Stimulated activated CD4-positive, alpha-beta T cell treated with anti-CD3 and anti-CD28 coated beads, Interleukin-1b, Interleukin-23, amount 100 ng/mL, for 24 hours (primary cell): ENCODE results near the gene IMMP1L.

Source experiments
- DNase-seq, 4 experiments: peaks; one replicate each; pipeline ENCODE4 v3.0.0-alpha.2; 2020; ENCODE audit warnings: low read depth in 4 of 4, low spot score in 1 of 4

IMMP1L gene

DNA sequence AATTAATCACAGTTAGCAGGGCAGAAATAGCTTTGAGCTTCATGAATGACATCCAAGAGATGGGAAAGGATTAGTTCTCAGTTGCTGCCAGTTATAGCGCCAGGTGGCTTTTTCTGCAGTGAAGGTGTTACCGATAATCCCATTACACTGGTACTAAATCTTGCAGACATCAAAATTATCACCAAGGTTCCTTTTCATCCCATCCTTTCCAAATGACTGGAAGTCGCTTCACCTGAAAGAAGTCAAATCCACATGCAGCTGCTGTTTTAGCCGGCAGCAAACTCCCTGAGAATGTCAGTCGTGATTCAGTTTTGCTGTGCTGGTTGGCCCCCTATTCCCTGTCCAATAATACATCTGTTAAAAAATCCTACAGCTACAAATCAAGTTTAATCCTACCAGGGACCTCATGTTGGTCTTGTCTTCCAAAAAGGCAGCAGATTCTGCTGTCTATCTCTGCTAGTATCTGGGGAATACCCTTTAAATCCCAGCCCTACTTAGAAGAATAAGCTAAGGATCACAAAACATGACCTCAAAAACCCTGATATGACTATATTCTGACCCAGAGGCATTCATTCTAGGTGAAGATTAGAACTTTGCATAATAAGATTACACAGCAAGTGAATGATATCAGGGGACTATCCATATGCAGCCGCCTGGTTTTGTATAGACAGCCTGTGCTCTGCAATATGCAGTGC, 31.7 kb downstream of the IMMP1L start:
- DNase-seq, result no peak

DNA sequence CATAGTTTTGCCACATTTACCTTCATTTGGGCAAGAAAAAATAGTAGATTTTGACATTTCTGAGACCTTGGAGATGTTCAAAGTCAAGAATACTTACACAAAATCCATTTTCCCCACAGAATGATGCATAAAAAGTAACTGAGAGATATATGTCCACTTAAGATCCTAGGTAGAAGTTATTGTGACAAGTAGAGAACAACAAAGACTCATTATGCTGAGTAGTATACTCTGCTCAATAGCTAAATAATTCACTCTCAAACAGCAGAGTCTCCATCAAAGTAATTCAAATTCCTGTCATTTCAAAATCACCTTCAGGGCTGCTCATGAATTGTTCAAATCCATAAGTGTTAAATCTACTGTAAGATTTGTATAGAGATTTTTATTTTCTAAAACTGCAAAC, 35.3 kb downstream of the IMMP1L start:
- no peak for DNase-seq

DNA sequence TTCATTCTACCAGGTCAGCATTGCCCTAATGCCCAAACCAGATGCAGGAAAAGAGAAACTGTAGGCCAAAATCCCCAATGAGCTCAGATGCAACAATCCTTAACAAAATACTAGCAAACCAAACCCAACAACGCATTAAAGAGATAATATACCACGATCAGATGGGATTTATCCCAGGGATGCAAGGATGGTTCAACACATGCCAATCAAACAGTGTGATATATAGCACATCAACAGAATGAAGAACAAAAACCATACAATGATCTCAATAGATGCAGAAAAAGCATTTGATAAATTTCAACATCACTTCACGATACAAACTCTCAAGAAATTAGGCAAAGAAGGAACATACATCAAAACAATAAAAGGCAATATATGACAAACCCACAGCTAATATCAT, 45.0 kb downstream of the IMMP1L start:
- DNase-seq, result no peak

DNA sequence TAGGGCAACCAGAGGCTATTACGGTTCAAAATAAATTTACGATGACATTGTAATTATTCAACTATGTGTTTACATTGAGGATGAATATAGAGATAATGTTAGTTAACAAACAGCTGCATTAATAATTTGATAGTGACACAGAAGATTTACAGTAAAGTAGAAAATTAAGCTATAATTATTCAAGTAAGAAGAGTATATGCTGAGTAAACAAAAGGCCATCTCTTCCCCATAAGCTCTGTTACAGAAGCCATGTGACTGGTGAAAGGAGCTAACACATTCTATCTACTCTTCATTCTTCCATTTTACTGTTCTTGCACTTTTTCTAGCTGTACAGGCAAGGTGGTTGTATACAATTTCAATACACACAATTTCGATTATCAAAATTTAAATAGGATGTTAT, 54.2 kb downstream of the IMMP1L start:
- no peak for DNase-seq

DNA sequence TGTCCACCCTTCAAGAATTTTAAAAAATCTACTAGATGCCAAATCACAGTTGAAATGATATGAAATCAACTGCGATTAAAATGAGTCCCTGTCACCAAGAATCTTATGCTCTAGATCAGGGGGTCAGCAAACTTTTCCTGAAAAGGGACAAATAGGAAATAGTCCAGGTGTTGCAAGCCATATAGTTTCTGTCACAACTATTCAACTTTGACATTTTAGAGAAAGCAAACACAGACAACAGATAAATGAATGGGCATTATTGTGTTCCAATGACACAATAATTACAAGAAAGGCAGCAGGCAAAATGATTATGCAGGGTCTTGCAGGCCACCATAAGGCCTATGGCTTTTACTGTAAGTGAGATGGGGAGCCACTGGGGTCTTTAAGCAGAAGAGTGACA, 58.6 kb downstream of the IMMP1L start:
- DNase-seq, result no peak

DNA sequence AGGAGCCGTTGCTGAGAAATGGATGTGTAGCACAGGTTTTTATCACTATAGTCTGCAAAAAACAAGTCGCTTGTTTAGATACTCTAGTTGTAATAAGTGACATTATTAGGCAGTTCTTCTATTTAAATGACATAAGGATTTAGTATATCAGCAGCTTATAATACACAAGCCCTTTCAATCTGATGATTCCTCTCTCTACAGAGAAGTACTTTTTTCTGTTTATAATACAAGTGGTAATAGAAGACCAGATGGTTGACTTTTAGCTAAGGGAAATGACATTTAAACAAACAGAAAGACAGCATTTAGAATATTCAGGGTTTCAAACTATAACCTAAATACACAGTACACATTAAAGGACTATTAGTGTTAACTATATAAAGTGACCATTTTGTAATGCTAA, 60.4 kb downstream of the IMMP1L start:
- no peak for DNase-seq

DNA sequence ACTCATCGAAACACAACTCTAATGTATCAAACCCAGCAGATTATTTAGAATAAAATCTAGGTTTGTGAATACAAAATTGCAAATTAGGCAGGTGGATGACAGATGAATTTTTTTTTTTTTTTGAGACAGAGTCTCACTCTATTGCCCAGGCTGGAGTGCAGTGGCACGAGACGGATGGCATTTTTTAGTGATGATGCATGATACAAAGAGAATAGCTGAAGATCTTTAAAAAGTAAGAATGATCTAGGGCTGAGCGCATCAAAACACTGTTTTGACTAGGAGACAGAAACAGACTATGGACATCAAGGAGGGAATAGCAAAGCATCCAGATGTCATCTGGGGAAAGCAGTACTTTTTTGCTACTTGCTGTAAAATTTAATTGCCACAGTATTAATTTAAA, 63.8 kb downstream of the IMMP1L start:
- DNase-seq, result no peak

DNA sequence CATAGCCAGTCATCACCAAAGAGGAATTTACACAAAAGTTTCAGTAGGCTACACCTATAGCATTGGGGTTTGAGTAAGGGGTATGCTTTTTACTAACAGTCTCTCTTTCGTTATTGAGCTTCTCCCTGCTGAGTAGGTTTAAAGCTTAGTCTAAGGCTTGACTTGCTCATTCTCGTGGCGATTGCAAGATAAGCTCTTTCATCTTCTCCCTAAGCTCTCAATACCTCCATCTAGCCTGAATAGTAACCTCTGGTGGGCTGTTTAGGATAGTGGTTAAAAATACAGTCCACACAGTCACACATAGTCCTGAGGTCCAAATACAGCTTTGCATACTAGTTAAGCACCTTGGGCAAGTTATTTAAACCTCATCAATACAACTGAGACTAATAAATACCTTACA, 65.6 kb downstream of the IMMP1L start:
- no peak for DNase-seq

DNA sequence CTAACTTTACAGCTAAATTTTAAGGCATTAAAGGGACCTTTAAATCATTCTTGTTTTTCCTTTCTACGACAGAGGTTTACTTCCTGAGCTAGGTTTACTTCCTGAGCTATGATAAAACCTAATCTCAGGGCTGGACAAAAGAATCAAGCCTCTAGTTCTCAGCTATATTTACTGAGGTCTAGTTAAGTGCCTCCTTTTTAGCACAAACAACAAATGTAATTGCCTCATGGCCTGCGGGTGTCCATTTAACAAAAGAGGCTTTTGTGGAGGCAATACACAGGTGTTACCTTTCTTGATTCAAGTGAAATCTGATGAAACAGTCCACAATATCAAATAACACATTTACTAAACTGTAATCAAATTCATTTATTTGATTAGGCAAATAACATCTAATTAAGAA, 67.3 kb downstream of the IMMP1L start:
- no peak for DNase-seq

DNA sequence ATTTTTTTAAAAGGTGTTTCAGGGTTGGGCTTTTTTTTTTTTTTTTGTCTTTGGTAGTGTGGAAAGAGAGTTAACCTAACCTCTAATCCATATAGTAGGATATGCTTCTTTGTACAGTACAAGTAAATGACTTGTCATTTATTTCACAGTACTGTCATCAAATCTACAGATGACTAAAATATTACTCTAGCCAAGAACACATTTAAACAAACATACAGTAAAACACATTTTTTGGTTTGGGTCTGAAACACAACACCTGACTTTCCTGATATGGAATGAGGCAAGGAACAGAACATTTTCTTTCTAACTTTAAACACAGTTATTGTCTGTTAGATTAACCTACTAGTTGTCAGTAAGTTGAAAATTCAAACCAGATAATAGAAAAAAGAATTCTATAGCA, 68.1 kb downstream of the IMMP1L start:
- DNase-seq, result no peak

DNA sequence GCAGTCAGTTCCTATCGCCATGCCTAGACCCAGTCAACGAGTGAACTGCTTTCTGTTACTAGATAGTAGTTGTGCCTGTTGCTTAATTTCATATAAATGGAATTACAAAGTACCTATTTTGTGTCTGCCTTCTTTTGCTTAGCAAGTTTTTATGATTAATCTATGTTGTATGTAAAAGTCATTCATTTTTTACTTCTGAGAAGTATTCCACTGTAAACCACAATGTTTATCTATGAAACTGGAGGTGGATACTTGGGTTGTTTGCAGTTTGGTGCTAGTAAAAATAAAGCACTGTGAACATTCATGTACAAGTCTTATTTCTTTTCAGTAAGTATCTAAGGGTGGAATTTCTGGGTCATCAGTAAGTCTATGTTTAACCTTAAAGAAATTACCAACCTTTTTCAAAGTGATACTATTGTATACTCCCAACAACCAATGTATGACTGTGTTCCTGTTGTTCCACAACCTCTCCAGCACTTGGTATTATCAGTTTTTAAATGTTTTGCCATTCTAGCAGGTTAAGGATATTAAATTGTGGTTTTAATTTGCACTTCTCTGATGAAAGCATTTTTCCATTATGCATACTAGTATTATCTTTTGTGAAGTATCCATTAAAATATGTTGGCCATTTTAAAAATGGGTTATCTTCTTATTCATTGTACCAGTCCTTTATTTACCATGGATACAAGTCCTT, 71.5 kb downstream of the IMMP1L start:
- DNase-seq, result no peak

DNA sequence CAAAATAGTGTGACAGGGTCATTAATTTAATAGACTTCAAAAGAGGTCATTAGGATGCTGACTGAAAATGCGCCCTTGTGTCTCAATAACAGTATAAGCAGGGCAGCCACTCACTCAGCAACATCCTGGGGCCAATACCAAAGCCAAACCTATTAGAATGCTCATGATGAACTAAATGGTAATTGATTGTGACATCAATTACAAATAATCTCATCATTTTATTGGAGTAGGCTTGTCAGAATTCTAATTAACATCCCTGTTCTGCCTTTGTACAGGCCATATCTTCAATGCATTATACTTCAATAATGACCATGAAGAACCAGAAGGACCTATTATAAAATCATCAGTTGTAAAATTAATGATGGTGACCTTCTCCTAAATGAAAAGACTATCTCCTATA, 75.6 kb downstream of the IMMP1L start:
- no peak for DNase-seq

DNA sequence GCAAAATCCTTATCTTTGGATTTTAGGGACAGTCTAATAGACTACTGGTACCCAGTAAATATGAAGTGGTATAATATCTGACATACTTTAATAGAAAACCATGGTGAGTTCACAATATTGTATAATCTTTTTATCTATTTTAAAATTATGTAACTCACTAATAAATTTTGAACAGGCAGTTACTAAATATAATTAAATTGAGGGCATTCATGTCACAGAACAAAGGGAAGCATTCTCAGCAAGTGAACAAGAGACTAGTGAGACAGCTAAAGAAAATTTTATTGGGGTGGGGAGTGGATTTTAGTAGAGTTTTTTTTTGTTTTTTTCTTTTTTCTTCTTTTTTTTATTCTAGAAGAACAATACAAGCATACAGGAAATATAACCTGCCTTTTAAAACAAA, 84.8 kb downstream of the IMMP1L start:
- DNase-seq, result no peak

DNA sequence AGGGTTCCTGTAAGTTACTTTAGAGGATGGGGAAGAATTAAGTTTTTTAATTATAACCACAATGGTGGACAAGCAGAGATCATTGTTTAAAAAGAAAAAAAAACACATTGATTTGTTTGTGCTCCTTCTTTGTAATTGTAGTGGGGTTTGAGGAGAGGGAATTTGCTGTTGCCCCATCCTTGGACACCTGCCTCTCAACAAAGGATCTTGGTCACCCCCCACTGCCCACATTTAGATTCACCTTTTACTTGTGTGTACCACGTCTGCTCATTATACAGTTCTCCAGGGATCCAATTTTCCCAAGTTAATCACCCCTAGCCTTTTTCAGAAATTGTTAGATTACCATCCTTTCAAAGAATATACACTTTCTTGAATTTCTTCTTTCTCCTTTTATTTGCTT, 86.7 kb downstream of the IMMP1L start:
- no peak for DNase-seq

DNA sequence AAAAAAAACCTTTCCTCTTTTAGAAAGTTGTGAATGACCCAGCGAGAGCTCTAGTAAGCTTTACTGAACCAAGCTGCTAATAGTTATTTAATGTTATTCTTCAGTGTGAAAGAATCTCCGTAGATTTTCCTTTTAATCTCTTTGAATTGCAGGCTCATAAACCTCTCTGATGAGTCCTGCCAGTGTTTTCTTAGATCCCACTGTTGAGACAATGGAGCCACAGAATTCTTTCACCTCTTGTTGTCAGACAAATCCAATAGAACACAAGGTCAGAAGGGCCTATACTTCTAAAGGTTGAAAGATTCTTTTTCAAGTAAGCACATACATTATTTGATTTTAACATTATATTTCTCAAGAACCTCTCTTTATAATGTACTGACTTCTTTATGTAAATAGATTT, 87.6 kb downstream of the IMMP1L start:
- no peak for DNase-seq

DNA sequence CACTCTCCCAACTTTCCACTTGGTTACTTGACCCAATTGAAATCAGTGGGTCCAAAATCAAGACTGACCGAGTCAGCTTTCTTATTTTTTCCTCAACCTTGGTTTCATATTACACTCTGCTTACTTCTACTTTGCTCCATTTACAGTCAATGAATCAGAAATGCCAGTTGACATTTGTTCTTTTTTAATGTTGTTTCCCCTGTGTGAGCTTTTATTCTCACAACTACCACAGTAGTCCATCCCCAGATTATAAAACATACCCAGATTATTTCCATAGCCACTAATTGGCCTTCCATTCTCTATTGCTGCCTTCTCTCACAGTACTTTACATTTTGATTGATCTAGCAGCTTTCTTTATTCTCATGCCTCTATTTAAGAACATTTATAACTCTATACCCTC, 89.8 kb downstream of the IMMP1L start:
- DNase-seq, result no peak

DNA sequence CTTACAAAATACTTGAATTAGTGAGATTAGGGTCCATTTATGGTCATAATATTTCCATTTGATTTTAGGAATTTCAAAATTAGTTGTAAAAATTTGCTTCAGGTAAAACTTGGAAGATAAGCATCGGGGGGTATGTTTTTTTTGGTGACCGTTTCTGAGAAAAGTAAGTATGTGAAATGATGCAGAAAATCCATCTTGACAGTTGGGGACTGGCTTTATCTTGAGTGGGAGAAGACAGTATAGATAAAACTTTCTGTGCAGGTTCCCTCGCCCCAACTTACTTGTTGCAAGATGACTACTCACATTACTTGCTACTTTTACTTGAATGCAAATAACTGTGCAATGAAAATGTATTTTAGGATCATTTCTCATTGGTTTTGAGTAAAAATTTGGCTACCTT, 90.3 kb downstream of the IMMP1L start:
- no peak for DNase-seq

DNA sequence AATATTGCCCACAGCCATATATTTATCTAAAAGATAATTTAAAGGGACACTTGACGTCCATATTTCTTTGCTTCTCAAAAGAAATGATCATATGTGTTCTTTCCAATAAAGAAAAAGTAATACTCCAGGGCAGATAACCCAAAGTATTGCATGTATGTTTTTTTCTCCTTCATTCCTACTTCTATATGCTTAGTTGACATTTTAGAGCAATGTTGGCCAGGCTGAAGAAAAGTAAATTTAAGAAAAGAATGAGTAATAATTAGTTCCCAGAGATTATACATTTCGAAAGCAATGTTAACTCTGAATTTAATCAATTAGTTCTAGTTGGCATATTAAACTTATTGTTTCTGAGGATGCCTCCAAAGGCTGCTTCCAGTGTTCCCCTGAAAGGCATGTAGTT, 91.6 kb downstream of the IMMP1L start:
- no peak for DNase-seq

DNA sequence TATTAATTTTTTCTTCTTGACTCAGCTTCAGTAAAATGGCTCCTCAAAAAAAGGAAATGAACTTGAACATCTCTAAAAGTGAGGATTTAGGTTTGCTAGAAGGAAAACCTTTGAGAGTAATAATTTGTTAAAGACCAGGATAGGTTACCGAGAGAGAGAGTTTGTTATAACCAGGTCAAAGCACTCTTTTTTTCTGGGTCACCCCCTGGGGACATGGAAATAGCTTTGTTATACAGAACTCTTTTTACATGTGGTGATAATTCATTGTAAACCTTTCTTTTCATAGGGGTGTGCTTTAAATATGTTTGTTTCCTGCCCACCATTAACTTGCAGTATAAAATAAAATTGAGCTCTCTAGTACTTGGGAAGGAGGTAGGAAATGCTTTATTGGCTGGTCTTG, 92.1 kb downstream of the IMMP1L start:
- no peak for DNase-seq

DNA sequence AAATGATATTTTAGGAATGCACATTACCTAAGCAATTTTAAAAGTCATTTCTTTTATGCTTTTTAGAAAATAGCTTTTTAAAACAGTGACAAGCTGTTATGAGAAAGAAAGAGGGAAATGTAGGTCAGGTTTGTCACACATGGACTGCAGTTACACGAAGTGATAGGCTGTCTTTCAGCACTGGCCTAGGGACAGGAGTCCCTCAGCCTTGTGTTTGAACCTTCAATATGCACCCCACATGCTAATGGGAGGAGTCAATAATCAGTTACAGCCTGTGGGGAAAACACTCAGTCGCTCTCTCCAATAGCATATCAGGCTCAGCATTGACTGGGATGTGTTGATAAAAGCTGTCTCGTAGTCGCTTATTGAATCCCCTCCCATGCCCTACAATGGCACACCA, 94.0 kb downstream of the IMMP1L start:
- DNase-seq, result no peak

DNA sequence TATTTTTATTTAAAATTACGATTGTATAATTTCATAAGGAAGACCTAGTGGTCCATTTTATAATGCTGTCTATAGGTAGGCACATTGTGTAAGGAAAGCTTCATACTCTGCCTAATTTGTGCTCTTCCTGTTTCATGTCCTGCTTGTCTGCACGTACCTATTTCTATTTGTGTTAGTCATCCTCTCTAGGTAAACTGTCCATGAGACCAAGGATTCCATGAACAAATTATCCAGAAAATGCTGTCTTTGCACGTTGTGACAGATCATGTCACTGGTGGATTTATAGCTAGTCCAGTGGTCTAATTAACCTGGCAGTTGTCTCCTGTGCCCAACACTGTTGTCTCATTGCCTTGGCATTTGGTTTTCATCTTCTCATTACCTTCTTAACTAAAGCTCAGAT, 95.1 kb downstream of the IMMP1L start:
- no peak for DNase-seq

DNA sequence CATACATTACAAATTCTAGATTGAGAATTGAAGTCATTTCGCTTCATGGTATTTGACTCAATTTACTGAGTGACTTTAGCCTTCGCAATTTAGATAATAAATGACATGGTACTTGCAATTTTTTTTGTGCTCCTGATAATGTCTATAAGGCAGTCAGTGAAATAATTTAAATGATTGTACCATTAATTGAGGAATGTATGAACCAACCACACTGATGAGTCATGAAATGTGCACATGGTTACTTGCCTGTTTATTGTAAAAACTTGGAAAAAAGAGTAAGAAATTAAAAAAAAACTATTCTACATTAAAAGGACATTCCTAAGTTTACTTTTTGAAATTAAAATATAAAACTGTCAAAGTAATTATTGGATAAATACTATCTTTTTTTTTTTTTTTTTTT, 96.5 kb downstream of the IMMP1L start:
- DNase-seq, result no peak

DNA sequence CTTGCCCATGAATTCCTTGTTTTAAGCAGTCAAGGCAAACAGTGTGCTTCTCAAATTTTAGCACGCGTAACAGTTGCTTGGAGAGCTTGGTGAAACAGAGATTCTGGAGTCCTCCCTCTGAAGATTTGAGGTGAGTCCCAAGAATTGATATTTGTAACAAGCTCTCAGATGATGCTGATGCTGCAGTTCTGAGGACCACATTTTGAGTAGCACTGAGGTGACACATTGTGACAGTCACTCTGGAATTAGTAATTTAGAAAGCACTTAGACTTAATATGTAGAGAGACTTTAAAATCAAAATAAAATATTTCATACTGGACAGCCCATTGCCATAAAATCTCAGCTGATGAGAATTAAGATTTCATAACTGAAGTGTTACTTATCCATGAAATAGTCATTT, 101.2 kb downstream of the IMMP1L start:
- no peak for DNase-seq
